Transverse colon (tissue), 4 donors: ENCODE data around the gene WDR86. TPM values are rescaled to one million over a fixed set of nuclear protein-coding genes. Genes with fewer than 3 reads are reported as not detected.

Source experiments
- DNase-seq: peaks from one replicate; pipeline ENCODE4 v3.0.0-alpha.2; 2019
- H3K27ac ChIP-seq, 4 donors: fragments of 200-600 bp; sonication (generic); 2 replicates each; pipeline ENCODE4 v1.5.1; 2016 to 2018; ENCODE audit warnings: inconsistent platforms in 4 of 4
- H3K27me3 ChIP-seq: fragments of 200-600 bp; sonication (generic); 2 replicates; pipeline ENCODE4 v1.5.1; 2017; ENCODE audit warnings: inconsistent platforms
- H3K36me3 ChIP-seq, 4 donors: fragments of 200-600 bp; sonication (generic); 2 replicates each; pipeline ENCODE4 v1.5.1; 2017 to 2019; ENCODE audit warnings: inconsistent platforms in 4 of 4
- H3K4me1 ChIP-seq, 4 donors: fragments of 200-600 bp; sonication (generic); 2 replicates each; pipeline ENCODE4 v1.5.1; 2017 to 2020; ENCODE audit warnings: inconsistent platforms in 4 of 4
- H3K4me3 ChIP-seq, 4 donors: fragments of 200-600 bp; sonication (generic); 1 replicate in 1 of 4; 2 replicates in 3 of 4; pipeline versions ENCODE4 v1.5.1 to v1.6.1; 2017 to 2019; ENCODE audit warnings: inconsistent platforms in 4 of 4
- H3K9me3 ChIP-seq, 2 donors: fragments of 200-600 bp; sonication (generic); 2 replicates each; pipeline ENCODE4 v1.5.1; 2017 to 2019; ENCODE audit warnings: inconsistent platforms in 2 of 2
- EP300 ChIP-seq: sonication (generic); formaldehyde crosslinking; IDR thresholded peaks from one replicate; pipeline ENCODE4 v1.6.1; 2017; ENCODE audit warnings: antibody characterized with exemption, low read depth
- POLR2A ChIP-seq: fragments of 450-650 bp; IDR thresholded peaks from one replicate; pipeline ENCODE4 v1.6.1; 2016; ENCODE audit warnings: antibody characterized with exemption, mild to moderate bottlenecking, moderate library complexity
- POLR2AphosphoS5 ChIP-seq, 3 donors: sonication (generic); formaldehyde crosslinking; IDR thresholded peaks; one replicate each; pipeline ENCODE4 v1.6.1; 2016; ENCODE audit warnings: antibody characterized with exemption in 3 of 3
- WGBS, 2 donors: methylation state at CpG; one replicate each; pipeline ENCODE4 v1.1.5; 2018; ENCODE audit warnings: low coverage in 1 of 2; 5-methylcytosine and 5-hydroxymethylcytosine counted together
- in situ Hi-C, 4 donors: fragments of 200-750 bp; cut with MboI; loops; one replicate each; pipeline versions ENCODE4 v1.15.0 to v1.15.1; 2017; ENCODE audit warnings: low sequenced_read_pairs in 3 of 4, low pct_ligation_motif_present in 1 of 4, low pct_unique_long_range_greater_than_20kb in 1 of 4
- intact Hi-C: fragments of 100-400 bp; cut with DNase I; formaldehyde crosslinking; loops from one replicate; pipeline ENCODE4 v1.15.1; 2023; ENCODE audit warnings: low total_unique reads
- total RNA-seq, 4 donors: library from RNA; depleted of rRNA; stranded (reverse); fragments of >200 nt; gene quantifications; one replicate each; pipeline ENCODE4 v1.1.0, GENCODE V29; 2016
- TF ChIP-seq, protein P1 (sequence below), 5 experiments: fragments of 200-600 bp in 3 of 5; fragments of 450-650 bp in 2 of 5; sonication (generic) in 3 of 5; IDR thresholded peaks; 1 replicate in 2 of 5; 2 replicates in 3 of 5; pipeline ENCODE4 v1.5.1; 2016 to 2017; ENCODE audit warnings: antibody characterized with exemption in 5 of 5, inconsistent platforms in 3 of 5, mild to moderate bottlenecking in 2 of 5, moderate library complexity in 1 of 5

Gene WDR86
- total RNA-seq, 4 donors from 2014 or later: 2.8 to 33.3 (median 7.1) TPM

DNA sequence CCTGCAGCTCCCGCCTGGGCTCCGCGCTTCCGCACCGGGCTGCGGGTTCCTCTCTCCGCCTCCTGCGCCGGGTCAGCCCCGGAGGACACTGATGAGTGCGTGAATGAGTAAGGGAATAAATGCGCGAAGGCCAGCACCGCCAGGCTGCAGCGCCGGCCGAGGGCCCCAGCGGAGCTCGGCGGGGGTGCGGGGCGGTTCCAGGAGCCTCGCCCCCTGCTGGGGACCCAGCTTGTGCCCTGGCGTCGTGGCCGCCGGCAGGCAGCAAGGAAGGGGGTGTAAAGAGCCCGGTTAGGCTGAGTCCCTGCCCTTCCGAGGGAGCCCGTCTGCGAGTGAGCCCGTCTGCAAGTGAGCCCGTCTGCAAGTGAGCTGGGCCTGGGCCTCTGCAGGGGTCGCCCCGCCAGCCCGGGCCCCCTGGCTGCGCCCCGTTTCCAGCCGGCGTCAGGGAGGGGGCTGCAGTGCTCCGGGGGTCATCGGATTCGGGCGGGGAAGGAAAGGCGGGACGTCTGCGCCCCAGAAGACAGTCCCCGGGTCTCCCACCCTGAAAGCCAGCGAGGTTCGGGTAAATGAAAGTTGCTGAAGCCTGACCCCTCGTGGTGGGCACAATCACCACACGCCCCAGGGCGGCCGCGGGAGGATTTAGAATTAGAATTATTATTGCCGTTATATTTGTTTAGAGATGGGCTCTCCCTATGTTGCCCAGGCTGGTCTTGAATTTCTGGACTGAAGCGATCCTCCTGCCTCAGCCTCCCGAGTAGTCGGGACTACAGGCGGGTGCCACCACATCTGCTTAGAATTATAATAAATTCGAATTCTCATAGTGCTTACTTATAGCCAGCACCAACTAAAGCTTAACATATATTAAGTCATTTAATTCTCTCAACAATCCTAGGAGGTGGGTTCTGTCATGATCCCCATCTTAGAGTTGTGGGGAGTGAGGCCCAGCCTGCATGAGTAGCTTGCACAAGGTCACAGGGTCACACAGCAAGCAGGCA is 38.7 kb upstream of the WDR86 start:
- Histone ChIP-seq H3K4me3 (peak overlapping the region; percentile 35 to 68 (median 44)), H3K9me3 (no peaks in the 10 kb centered on the region), H3K36me3 (no peaks in the 10 kb centered on the region), H3K4me1 (peaks cover 0 to 11% (median 7%) of the 10 kb centered on the region in 4 donors), H3K27me3 (no peaks in the 10 kb centered on the region), H3K27ac (peak overlapping the region; percentile 53 to 71 (median 58))
- DNase-seq: peak; percentile 74
- intact Hi-C loops (loop anchor here (5.0 kb wide), 1 partner anchor 81 kb away; no protein-coding TSS in a partner anchor), in situ Hi-C loops (loop anchor here in 3 of 4 donors (5.0 to 10.0 kb wide), 2 partner anchors 81 to 84 kb away; no protein-coding TSS in a partner anchor)
- WGBS, 2 donors: 19% methylated on average over 42 of the region's 61 CpGs; no CpG with 5 or more reads in 1 of the 2 donors
- TF ChIP-seq, protein P1, sequence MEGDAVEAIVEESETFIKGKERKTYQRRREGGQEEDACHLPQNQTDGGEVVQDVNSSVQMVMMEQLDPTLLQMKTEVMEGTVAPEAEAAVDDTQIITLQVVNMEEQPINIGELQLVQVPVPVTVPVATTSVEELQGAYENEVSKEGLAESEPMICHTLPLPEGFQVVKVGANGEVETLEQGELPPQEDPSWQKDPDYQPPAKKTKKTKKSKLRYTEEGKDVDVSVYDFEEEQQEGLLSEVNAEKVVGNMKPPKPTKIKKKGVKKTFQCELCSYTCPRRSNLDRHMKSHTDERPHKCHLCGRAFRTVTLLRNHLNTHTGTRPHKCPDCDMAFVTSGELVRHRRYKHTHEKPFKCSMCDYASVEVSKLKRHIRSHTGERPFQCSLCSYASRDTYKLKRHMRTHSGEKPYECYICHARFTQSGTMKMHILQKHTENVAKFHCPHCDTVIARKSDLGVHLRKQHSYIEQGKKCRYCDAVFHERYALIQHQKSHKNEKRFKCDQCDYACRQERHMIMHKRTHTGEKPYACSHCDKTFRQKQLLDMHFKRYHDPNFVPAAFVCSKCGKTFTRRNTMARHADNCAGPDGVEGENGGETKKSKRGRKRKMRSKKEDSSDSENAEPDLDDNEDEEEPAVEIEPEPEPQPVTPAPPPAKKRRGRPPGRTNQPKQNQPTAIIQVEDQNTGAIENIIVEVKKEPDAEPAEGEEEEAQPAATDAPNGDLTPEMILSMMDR (IDR thresholded peaks at IDR 0.05): peak; percentile 76 to 80 (median 78)
- TF ChIP-seq POLR2A (no peak), POLR2AphosphoS5 (IDR thresholded peaks at IDR 0.05) (peak in 1 of 3 donors; percentile 25)

DNA sequence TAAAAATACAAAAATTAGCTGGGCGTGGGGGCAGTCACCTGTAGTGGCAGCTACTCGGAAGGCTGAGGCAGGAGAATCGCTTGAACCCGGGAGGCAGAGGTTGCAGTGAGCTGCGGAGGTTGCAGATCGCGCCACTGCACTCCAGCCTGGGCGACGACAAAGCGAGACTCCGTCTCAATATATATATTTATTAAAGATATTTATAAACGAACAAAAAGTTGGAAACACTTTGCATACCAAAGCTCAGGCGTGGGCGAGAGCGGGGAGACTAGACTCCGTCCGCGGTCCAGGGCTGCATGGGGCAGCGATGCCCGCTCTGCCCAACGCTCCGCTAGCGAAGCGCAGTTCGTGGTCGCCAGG is 38.0 kb upstream of the WDR86 start:
- TF ChIP-seq, protein P1 (IDR thresholded peaks at IDR 0.05): no peak
- TF ChIP-seq POLR2AphosphoS5 (IDR thresholded peaks at IDR 0.05) (no peak), POLR2A (no peak), EP300 (no peak)
- DNase-seq: no peak
- in situ Hi-C loops (loop anchor here in 3 of 4 donors (5.0 to 10.0 kb wide), 2 partner anchors 81 to 83 kb away; no protein-coding TSS in a partner anchor), intact Hi-C loops (loop anchor here (5.0 kb wide), 1 partner anchor 81 kb away; no protein-coding TSS in a partner anchor)
- H3K36me3 ChIP-seq: no peaks in the 10 kb centered on the region
- H3K4me3 ChIP-seq: peak overlapping the region in 3 of 4 donors; percentile 35 to 68 (median 42)
- peaks cover 5% of the 10 kb centered on the region for H3K27me3 ChIP-seq
- peaks cover 0 to 11% (median 7%) of the 10 kb centered on the region in 4 donors for H3K4me1 ChIP-seq
- WGBS, 2 donors: 71% methylated on average over 26 of the region's 26 CpGs; no CpG with 5 or more reads in 1 of the 2 donors
- H3K27ac ChIP-seq: peak overlapping the region in 3 of 4 donors; percentile 53 to 71 (median 54)
- H3K9me3 ChIP-seq: no peaks in the 10 kb centered on the region

DNA sequence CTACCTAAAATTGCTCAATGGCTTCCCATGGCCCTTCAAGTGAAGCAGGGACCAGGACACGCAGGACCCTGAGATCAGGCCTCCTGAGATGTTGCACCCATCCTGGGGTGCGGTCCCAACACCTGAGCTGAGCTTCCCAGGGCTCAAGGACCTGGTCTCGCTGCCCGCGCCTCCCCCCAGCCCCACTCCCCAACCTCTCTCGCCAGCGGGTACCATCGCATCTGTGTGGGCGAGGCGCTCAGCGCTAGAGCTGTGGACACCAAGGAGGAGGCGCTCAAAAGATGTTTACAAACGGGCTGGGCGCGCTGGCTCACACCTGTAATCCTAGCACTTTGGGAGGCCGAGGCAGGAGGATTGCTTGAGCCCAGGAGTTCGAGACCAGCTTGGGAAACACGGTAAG is 37.5 kb upstream of the WDR86 start:
- peaks cover 0 to 11% (median 7%) of the 10 kb centered on the region in 4 donors for H3K4me1 ChIP-seq
- intact Hi-C loops: loop anchor here (5.0 kb wide), 1 partner anchor 80 kb away; no protein-coding TSS in a partner anchor
- H3K27me3 ChIP-seq: peaks cover 7% of the 10 kb centered on the region
- in situ Hi-C loops: loop anchor here in 3 of 4 donors (5.0 to 10.0 kb wide), 2 partner anchors 80 to 83 kb away; no protein-coding TSS in a partner anchor
- no peaks in the 10 kb centered on the region for H3K9me3 ChIP-seq
- H3K36me3 ChIP-seq: no peaks in the 10 kb centered on the region
- no peak for DNase-seq
- no peak overlapping the region for H3K27ac ChIP-seq
- TF ChIP-seq POLR2A (no peak), POLR2AphosphoS5 (IDR thresholded peaks at IDR 0.05) (no peak), EP300 (no peak)
- TF ChIP-seq, protein P1 (IDR thresholded peaks at IDR 0.05): no peak
- WGBS, 2 donors: 92% methylated on average over 18 of the region's 18 CpGs; no CpG with 5 or more reads in 1 of the 2 donors
- no peak overlapping the region for H3K4me3 ChIP-seq

DNA sequence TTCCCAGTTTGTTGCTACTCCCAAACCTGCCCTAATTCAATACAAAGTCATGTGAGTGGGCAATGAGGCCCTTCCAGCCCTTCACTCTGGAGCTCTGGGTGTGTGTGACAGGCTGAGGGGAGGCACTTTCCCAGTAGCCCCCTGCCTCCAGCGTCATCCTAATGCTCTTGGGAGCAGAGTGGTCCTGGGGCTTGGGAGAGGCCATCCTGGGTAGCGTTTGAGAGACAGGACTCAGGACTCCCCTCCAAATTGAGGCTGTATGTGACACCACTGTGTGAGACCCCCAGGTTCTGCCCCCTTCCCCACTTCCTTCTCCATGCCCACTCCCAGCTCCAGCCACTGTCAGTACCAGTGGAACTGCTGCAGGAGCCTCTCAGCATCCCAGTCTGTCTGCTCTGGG is 36.6 kb upstream of the WDR86 start:
- TF ChIP-seq POLR2AphosphoS5 (IDR thresholded peaks at IDR 0.05): no peak
- TF ChIP-seq, protein P1 (IDR thresholded peaks at IDR 0.05): no peak
- TF ChIP-seq POLR2A: no peak
- TF ChIP-seq EP300: no peak
- no peak overlapping the region for H3K4me3 ChIP-seq
- DNase-seq: no peak
- peaks cover 7% of the 10 kb centered on the region for H3K27me3 ChIP-seq
- H3K36me3 ChIP-seq: no peaks in the 10 kb centered on the region
- no peak overlapping the region for H3K27ac ChIP-seq
- intact Hi-C loops (loop anchor here (5.0 kb wide), 1 partner anchor 79 kb away; no protein-coding TSS in a partner anchor), in situ Hi-C loops (loop anchor here in 3 of 4 donors (5.0 to 10.0 kb wide), 2 partner anchors 79 to 82 kb away; no protein-coding TSS in a partner anchor)
- whole genome bisulfite sequencing, 2 donors: 90% methylated on average over 1 of the region's 2 CpGs; no CpG with 5 or more reads in 1 of the 2 donors
- H3K4me1 ChIP-seq: peaks cover 0 to 11% (median 7%) of the 10 kb centered on the region in 4 donors
- H3K9me3 ChIP-seq: no peaks in the 10 kb centered on the region
